Duodenal mucosa (tissue), 2 donors: ENCODE measurements around the gene ATF6B.

ENCODE experiments used
- H3K27ac ChIP-seq: one replicate; pipeline ENCODE4 v1.7.0; 2013; ENCODE audit warnings: low read depth, low read length
- H3K27me3 ChIP-seq, 2 donors: one replicate each; pipeline ENCODE4 v1.7.0; 2013; ENCODE audit warnings: low read length in 2 of 2, control low read depth in 1 of 2; ENCODE audit not compliant: insufficient read depth in 2 of 2, control insufficient read depth in 1 of 2
- H3K36me3 ChIP-seq, 2 donors: one replicate each; pipeline ENCODE4 v1.7.0; 2013; ENCODE audit warnings: low read length in 2 of 2, control low read depth in 1 of 2; ENCODE audit not compliant: insufficient read depth in 2 of 2, control insufficient read depth in 1 of 2
- H3K4me1 ChIP-seq, 2 donors: one replicate each; pipeline ENCODE4 v1.7.0; 2013; ENCODE audit warnings: low read length in 2 of 2, control low read depth in 1 of 2; ENCODE audit not compliant: insufficient read depth in 2 of 2, control insufficient read depth in 1 of 2
- H3K4me3 ChIP-seq, 2 donors: one replicate each; pipeline ENCODE4 v1.7.0; 2013; ENCODE audit warnings: low read length in 2 of 2, low read depth in 1 of 2
- H3K9ac ChIP-seq, 2 donors: one replicate each; pipeline ENCODE4 v1.7.0; 2013; ENCODE audit warnings: low read length in 2 of 2, low read depth in 1 of 2
- H3K9me3 ChIP-seq, 2 donors: one replicate each; pipeline ENCODE4 v1.7.0; 2013; ENCODE audit warnings: low read length in 2 of 2, control low read depth in 1 of 2; ENCODE audit not compliant: control insufficient read depth in 1 of 2

ATF6B gene

GRCh38 chr6:32116674-32117073, 11.4 kb downstream of the ATF6B start:
- Histone ChIP-seq H3K9me3 (no peaks in the 10 kb centered on the region), H3K4me1 (peaks cover 9 to 19% of the 10 kb centered on the region in 2 donors), H3K27me3 (no peaks in the 10 kb centered on the region), H3K9ac (no peak overlapping the region), H3K36me3 (peaks cover 40 to 54% of the 10 kb centered on the region in 2 donors), H3K4me3 (no peak overlapping the region), H3K27ac (no peak overlapping the region)

- Histone ChIP-seq H3K9me3 (no peaks in the 10 kb centered on the region), H3K4me3 (no peak overlapping the region), H3K9ac (no peak overlapping the region), H3K36me3 (peaks cover 30 to 43% of the 10 kb centered on the region in 2 donors), H3K27ac (no peak overlapping the region), H3K4me1 (peaks cover 12 to 25% of the 10 kb centered on the region in 2 donors), H3K27me3 (no peaks in the 10 kb centered on the region)
Observed at GRCh38 chr6:32115623-32116022, 12.4 kb downstream of the ATF6B start.

GRCh38 chr6:32114796-32115195, 13.2 kb downstream of the ATF6B start:
- Histone ChIP-seq H3K36me3 (peaks cover 28 to 39% of the 10 kb centered on the region in 2 donors), H3K27me3 (no peaks in the 10 kb centered on the region), H3K4me1 (peaks cover 19 to 31% of the 10 kb centered on the region in 2 donors), H3K27ac (no peak overlapping the region), H3K9me3 (no peaks in the 10 kb centered on the region), H3K9ac (no peak overlapping the region), H3K4me3 (no peak overlapping the region)

GRCh38 chr6:32113386-32114352, 14.4 kb downstream of the ATF6B start:
- H3K36me3 ChIP-seq, result peaks cover 24 to 35% of the 10 kb centered on the region in 2 donors
- H3K27me3 ChIP-seq, result no peaks in the 10 kb centered on the region
- H3K9me3 ChIP-seq, result no peaks in the 10 kb centered on the region
- H3K4me3 ChIP-seq, result no peak overlapping the region
- H3K27ac ChIP-seq, result no peak overlapping the region
- H3K4me1 ChIP-seq, result peaks cover 27% of the 10 kb centered on the region in 2 donors
- H3K9ac ChIP-seq, result peak overlapping the region; percentile 26 to 32

- no peak overlapping the region for H3K9ac ChIP-seq
- no peaks in the 10 kb centered on the region for H3K27me3 ChIP-seq
- no peaks in the 10 kb centered on the region for H3K9me3 ChIP-seq
- H3K4me3 ChIP-seq, result no peak overlapping the region
- H3K27ac ChIP-seq, result no peak overlapping the region
- H3K36me3 ChIP-seq, result peaks cover 20 to 25% of the 10 kb centered on the region in 2 donors
- H3K4me1 ChIP-seq, result peaks cover 34 to 37% of the 10 kb centered on the region in 2 donors
Observed at GRCh38 chr6:32112431-32112980, 15.5 kb downstream of the ATF6B start.

- Histone ChIP-seq H3K9me3 (no peaks in the 10 kb centered on the region), H3K4me3 (no peak overlapping the region), H3K36me3 (peaks cover 12 to 15% of the 10 kb centered on the region in 2 donors), H3K27ac (no peak overlapping the region), H3K4me1 (peaks cover 36 to 41% of the 10 kb centered on the region in 2 donors), H3K27me3 (no peaks in the 10 kb centered on the region), H3K9ac (no peak overlapping the region)
Observed at GRCh38 chr6:32111424-32112066, 16.5 kb downstream of the ATF6B start.

GRCh38 chr6:32110632-32111031, 17.4 kb downstream of the ATF6B start:
- Histone ChIP-seq H3K27ac (no peak overlapping the region), H3K27me3 (no peaks in the 10 kb centered on the region), H3K9ac (peak overlapping the region in 1 of 2 donors; percentile 25), H3K9me3 (no peaks in the 10 kb centered on the region), H3K36me3 (peaks cover 3 to 6% of the 10 kb centered on the region in 2 donors), H3K4me3 (no peak overlapping the region), H3K4me1 (peaks cover 36 to 41% of the 10 kb centered on the region in 2 donors)

- H3K9me3 ChIP-seq, result no peaks in the 10 kb centered on the region
- H3K27me3 ChIP-seq, result no peaks in the 10 kb centered on the region
- no peak overlapping the region for H3K9ac ChIP-seq
- peaks cover 36 to 41% of the 10 kb centered on the region in 2 donors for H3K4me1 ChIP-seq
- no peak overlapping the region for H3K4me3 ChIP-seq
- H3K27ac ChIP-seq, result no peak overlapping the region
- peaks cover 0 to 2% of the 10 kb centered on the region in 2 donors for H3K36me3 ChIP-seq
Observed at GRCh38 chr6:32109765-32110160, 18.3 kb downstream of the ATF6B start.

- Histone ChIP-seq H3K4me3 (peak within 1 kb of the TSS; percentile 60 to 61), H3K9me3 (no peaks in the 10 kb centered on the region), H3K27ac (no peak within 1 kb of the TSS), H3K4me1 (peaks cover 36 to 41% of the 10 kb centered on the region in 2 donors), H3K9ac (peak within 1 kb of the TSS; percentile 29 to 60), H3K27me3 (no peaks in the 10 kb centered on the region), H3K36me3 (no peaks in the 10 kb centered on the region)
Observed at GRCh38 chr6:32109114-32109764, 18.8 kb downstream of the ATF6B start, which contains the start of gene TNXB. Gene TNXB (minus strand): TSS chr6:32109338. CDS start chr6:32098198, 11,140 bp downstream.
